Measurements from ENCODE around the gene TRAF3IP1.

Gene TRAF3IP1, protein sequence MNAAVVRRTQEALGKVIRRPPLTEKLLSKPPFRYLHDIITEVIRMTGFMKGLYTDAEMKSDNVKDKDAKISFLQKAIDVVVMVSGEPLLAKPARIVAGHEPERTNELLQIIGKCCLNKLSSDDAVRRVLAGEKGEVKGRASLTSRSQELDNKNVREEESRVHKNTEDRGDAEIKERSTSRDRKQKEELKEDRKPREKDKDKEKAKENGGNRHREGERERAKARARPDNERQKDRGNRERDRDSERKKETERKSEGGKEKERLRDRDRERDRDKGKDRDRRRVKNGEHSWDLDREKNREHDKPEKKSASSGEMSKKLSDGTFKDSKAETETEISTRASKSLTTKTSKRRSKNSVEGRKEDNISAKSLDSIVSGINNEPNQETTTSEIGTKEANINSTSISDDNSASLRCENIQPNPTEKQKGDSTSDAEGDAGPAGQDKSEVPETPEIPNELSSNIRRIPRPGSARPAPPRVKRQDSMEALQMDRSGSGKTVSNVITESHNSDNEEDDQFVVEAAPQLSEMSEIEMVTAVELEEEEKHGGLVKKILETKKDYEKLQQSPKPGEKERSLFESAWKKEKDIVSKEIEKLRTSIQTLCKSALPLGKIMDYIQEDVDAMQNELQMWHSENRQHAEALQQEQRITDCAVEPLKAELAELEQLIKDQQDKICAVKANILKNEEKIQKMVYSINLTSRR

DNA sequence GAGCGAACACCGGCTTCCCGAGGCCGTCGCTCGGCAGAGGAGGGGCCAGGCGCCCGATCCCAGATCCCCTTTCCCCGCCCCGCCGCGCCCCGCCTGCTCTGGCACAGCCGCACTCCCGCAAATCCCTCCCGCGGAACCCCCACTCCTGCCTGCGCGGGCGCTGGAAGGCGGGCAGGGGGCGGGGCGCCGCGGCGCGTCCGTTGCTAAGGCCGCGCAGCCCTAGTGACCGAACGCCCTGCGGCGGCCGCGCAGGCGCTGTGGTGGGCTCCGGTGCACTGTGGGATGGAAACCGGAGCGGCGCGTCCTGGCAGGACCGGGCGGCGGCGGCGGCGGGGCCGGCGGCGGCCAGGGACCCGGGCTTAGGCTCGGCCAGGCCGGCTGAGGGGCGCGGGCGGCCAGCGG lies at the start of gene TRAF3IP1:
TRAF3IP1 (plus strand) TSS at position 273 of the 402 bp plus-strand sequence. CDS start 145 bp downstream, outside the sequence.
- ATAC-seq, result peak; percentile 96
- TF ChIP-seq, protein P1, sequence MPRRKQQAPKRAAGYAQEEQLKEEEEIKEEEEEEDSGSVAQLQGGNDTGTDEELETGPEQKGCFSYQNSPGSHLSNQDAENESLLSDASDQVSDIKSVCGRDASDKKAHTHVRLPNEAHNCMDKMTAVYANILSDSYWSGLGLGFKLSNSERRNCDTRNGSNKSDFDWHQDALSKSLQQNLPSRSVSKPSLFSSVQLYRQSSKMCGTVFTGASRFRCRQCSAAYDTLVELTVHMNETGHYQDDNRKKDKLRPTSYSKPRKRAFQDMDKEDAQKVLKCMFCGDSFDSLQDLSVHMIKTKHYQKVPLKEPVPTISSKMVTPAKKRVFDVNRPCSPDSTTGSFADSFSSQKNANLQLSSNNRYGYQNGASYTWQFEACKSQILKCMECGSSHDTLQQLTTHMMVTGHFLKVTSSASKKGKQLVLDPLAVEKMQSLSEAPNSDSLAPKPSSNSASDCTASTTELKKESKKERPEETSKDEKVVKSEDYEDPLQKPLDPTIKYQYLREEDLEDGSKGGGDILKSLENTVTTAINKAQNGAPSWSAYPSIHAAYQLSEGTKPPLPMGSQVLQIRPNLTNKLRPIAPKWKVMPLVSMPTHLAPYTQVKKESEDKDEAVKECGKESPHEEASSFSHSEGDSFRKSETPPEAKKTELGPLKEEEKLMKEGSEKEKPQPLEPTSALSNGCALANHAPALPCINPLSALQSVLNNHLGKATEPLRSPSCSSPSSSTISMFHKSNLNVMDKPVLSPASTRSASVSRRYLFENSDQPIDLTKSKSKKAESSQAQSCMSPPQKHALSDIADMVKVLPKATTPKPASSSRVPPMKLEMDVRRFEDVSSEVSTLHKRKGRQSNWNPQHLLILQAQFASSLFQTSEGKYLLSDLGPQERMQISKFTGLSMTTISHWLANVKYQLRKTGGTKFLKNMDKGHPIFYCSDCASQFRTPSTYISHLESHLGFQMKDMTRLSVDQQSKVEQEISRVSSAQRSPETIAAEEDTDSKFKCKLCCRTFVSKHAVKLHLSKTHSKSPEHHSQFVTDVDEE (CRISPR knock-in tag; IDR thresholded peaks at IDR 0.05), result no peak
- TF ChIP-seq GLIS3 (CRISPR knock-in tag; IDR thresholded peaks at IDR 0.05), result no peak
- no peak for TF ChIP-seq ZNF8 (CRISPR knock-in tag; IDR thresholded peaks at IDR 0.05)
- TF ChIP-seq BACH2 (CRISPR knock-in tag; IDR thresholded peaks at IDR 0.05; ENCODE audit: borderline replicate concordance), result no peak

DNA sequence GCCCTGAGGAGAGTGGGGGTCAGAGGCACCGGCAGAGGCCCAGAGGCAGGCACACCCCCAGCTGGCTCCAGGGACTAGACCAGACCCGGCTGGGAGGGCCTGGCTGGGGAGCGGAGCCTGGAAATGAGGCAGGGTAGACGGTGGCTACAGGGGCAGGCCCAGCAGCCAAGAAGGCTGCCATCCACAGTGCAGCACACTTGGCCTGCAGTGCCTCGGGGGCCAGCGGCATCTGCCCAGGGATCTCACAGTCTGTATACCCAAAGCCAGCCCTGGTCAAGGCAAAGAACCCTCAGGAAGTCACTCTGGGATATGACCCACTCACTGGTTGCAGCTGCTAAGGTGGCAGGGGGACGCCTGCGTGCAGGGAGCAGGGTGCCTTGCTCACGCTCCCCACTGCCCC lies 49.7 kb upstream of the TRAF3IP1 start:
- ATAC-seq, result no peak
- TF ChIP-seq BACH2 (CRISPR knock-in tag; IDR thresholded peaks at IDR 0.05; ENCODE audit: borderline replicate concordance), result no peak
- no peak for TF ChIP-seq ZNF565 (CRISPR knock-in tag; conservative IDR thresholded peaks at IDR 0.05; ENCODE audit: low read depth)
- TF ChIP-seq, protein P2, sequence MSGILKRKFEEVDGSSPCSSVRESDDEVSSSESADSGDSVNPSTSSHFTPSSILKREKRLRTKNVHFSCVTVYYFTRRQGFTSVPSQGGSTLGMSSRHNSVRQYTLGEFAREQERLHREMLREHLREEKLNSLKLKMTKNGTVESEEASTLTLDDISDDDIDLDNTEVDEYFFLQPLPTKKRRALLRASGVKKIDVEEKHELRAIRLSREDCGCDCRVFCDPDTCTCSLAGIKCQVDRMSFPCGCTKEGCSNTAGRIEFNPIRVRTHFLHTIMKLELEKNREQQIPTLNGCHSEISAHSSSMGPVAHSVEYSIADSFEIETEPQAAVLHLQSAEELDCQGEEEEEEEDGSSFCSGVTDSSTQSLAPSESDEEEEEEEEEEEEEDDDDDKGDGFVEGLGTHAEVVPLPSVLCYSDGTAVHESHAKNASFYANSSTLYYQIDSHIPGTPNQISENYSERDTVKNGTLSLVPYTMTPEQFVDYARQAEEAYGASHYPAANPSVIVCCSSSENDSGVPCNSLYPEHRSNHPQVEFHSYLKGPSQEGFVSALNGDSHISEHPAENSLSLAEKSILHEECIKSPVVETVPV (CRISPR knock-in tag; IDR thresholded peaks at IDR 0.05), result no peak
- TF ChIP-seq, protein P1 (CRISPR knock-in tag; IDR thresholded peaks at IDR 0.05), result no peak
- no peak for TF ChIP-seq GLIS3 (CRISPR knock-in tag; IDR thresholded peaks at IDR 0.05)
- no peak for TF ChIP-seq RARB (CRISPR knock-in tag; IDR thresholded peaks at IDR 0.05)
- TF ChIP-seq, protein P3, sequence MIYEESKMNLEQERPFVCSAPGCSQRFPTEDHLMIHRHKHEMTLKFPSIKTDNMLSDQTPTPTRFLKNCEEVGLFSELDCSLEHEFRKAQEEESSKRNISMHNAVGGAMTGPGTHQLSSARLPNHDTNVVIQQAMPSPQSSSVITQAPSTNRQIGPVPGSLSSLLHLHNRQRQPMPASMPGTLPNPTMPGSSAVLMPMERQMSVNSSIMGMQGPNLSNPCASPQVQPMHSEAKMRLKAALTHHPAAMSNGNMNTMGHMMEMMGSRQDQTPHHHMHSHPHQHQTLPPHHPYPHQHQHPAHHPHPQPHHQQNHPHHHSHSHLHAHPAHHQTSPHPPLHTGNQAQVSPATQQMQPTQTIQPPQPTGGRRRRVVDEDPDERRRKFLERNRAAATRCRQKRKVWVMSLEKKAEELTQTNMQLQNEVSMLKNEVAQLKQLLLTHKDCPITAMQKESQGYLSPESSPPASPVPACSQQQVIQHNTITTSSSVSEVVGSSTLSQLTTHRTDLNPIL (CRISPR knock-in tag; IDR thresholded peaks at IDR 0.05; ENCODE audit: low read depth), result no peak
- TF ChIP-seq, protein P4, sequence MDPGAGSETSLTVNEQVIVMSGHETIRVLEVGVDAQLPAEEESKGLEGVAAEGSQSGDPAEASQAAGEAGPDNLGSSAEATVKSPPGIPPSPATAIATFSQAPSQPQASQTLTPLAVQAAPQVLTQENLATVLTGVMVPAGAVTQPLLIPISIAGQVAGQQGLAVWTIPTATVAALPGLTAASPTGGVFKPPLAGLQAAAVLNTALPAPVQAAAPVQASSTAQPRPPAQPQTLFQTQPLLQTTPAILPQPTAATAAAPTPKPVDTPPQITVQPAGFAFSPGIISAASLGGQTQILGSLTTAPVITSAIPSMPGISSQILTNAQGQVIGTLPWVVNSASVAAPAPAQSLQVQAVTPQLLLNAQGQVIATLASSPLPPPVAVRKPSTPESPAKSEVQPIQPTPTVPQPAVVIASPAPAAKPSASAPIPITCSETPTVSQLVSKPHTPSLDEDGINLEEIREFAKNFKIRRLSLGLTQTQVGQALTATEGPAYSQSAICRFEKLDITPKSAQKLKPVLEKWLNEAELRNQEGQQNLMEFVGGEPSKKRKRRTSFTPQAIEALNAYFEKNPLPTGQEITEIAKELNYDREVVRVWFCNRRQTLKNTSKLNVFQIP (CRISPR knock-in tag; IDR thresholded peaks at IDR 0.05; ENCODE audit: borderline replicate concordance, low read depth), result no peak
- no peak for TF ChIP-seq ISL1 (CRISPR knock-in tag; IDR thresholded peaks at IDR 0.05)
- TF ChIP-seq ESRRG (CRISPR knock-in tag; IDR thresholded peaks at IDR 0.05), result no peak
- TF ChIP-seq, protein P5, sequence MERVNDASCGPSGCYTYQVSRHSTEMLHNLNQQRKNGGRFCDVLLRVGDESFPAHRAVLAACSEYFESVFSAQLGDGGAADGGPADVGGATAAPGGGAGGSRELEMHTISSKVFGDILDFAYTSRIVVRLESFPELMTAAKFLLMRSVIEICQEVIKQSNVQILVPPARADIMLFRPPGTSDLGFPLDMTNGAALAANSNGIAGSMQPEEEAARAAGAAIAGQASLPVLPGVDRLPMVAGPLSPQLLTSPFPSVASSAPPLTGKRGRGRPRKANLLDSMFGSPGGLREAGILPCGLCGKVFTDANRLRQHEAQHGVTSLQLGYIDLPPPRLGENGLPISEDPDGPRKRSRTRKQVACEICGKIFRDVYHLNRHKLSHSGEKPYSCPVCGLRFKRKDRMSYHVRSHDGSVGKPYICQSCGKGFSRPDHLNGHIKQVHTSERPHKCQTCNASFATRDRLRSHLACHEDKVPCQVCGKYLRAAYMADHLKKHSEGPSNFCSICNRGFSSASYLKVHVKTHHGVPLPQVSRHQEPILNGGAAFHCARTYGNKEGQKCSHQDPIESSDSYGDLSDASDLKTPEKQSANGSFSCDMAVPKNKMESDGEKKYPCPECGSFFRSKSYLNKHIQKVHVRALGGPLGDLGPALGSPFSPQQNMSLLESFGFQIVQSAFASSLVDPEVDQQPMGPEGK (CRISPR knock-in tag; IDR thresholded peaks at IDR 0.05; ENCODE audit: borderline replicate concordance), result no peak
- no peak for TF ChIP-seq ZFP30 (CRISPR knock-in tag; IDR thresholded peaks at IDR 0.05)
- TF ChIP-seq ZFP3 (CRISPR knock-in tag; IDR thresholded peaks at IDR 0.05), result no peak
- TF ChIP-seq TOX (CRISPR knock-in tag; IDR thresholded peaks at IDR 0.05; ENCODE audit: borderline replicate concordance), result no peak
- TF ChIP-seq PPARA (CRISPR knock-in tag; IDR thresholded peaks at IDR 0.05; ENCODE audit: borderline replicate concordance), result no peak
- no peak for TF ChIP-seq ARNTL (CRISPR knock-in tag; IDR thresholded peaks at IDR 0.05; ENCODE audit: borderline replicate concordance, low read depth)
- TF ChIP-seq TCF4 (CRISPR knock-in tag; IDR thresholded peaks at IDR 0.05; ENCODE audit: borderline replicate concordance), result no peak
